OCI-LY1 (cell line): ENCODE data around the gene TPP1.

Experiments used
- CTCF ChIP-seq: fragments of 200-600 bp; sonication (generic), shearing (Covaris generic); IDR thresholded peaks from 2 replicates; pipeline ENCODE4 v1.5.1; 2017; ENCODE audit warnings: mild to moderate bottlenecking, antibody characterized with exemption, low read length, moderate library complexity, mixed read lengths
- EZH2 ChIP-seq: fragments of 200-600 bp; sonication (generic), shearing (Covaris generic); IDR thresholded peaks from 2 replicates; pipeline ENCODE4 v1.8.0; 2017; ENCODE audit warnings: borderline replicate concordance, mixed run types, mild to moderate bottlenecking, antibody characterized with exemption, low read length, moderate library complexity, mixed read lengths

- TF ChIP-seq CTCF (no peak), EZH2 (no peak)
Observed at GRCh38 chr11:6650980-6651379, 31.8 kb upstream of the TPP1 start.
